Activated CD4-positive, CD25-positive, alpha-beta regulatory T cell (primary cell): Measurements from ENCODE around the gene TMEM163.

Source experiments
- DNase-seq, 4 experiments: peaks; one replicate each; lab custom pipeline; 2025; lab: John Stamatoyannopoulos, UW

TMEM163 gene

DNA sequence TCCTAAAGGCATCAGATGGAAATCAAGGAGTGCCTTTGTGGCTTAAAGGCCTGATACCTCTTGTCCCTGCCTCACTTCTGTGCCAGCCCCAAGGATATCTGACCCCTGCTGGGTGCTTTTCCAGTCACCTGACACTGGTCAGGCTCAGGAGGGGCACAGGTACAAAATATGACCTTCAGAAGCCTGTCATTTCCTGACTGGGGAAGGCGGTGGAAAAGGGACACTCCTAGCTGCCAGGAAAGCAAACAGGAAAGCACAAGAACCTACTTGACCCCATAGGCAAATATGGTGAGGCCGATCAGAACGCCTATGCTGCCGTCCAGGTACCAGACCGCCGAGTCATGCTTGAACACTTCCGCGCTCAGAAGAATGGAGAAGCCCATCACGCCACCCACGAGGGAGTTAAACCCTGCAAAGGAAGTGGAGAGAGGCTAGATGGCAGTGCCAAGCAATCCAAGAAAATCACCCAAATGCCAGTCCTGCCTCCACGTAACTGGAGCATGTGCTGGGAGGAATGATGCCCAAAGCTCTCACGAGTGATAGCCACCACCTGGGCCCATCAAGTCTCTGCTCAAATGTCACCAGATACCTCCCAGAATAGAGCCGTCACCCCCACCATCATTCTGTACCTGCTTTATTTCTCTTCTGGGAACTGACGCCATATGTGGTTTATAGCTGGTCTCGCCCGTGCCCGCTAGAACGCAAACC is 260.9 kb downstream of the TMEM163 start:
- DNase-seq = no peak

DNA sequence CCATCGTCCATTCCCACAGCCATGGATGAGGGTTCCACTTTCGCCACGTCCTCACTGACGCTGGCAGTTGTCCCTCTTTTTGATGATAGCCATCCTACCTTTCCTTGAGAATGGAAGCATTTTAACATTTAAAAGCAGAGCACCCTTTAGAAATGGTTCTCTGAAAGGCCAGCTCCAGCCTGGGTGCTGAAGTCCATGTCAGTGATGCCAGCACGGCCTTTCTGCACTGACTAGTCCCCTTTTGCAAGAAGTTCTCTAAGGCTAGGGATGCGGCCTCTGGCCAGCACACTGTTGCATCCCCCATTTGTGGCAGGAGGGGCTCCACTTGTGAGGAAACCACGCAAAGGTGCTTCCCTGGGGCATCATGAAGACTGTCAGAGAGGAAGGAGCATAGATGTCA is 261.4 kb downstream of the TMEM163 start:
- no peak for DNase-seq

DNA sequence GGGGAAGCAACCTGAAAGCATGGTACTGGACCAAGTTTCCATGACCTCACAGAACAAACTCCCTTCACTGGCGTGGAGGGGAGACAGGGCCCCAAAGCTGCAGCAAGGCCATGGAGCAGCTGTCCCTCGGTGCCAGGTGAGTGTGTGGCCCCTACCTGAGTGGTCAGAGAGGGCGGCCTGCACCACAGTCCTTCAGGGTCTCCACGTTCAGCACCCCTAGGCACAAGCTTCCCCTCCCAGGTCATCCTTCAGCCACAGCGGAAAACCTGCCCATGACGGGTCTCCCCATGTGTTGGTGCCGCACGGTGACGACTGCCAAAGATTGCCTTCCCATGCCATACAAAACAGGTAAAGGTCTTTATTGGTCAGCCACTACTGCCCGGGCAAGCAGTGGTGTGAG is 263.4 kb downstream of the TMEM163 start:
- no peak for DNase-seq

DNA sequence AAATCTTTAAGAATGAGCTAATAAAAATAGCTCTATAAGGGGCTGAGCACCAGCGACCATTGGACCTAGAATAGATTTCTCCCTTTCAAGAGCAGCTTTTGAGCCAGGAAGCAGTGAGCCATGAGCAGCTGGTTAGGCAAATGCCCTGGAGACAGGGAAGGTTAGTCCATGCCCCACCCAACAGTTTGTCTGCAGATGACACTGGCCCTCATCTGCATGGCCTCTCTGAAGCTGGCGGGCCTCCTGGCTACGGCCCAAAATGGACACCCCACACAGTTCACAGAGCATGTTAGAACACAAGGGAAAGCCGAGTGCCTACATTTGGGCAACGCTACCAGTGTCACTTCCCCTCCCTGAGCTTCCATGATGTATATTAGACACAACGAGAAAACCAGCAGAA is 263.9 kb downstream of the TMEM163 start:
- DNase-seq = no peak

DNA sequence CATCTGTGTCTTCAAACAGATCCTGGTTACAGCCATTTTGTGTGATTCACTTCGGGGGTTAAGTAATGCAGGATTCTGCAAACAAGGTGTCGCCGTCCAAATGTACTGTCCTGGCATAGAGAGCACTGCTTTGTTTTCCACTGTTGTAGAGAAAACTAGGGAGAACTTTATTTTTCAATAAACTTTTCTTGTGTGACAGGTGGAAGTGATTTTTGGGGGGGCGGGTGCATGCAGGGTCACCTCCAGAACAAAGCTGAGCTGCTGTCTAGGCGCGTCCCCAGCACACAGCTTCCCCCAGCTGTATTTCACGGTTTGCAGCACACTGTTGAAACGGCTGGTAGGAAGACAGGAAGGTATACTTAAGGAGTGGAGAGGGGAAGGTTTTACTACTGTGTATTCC is 264.4 kb downstream of the TMEM163 start:
- DNase-seq = no peak

DNA sequence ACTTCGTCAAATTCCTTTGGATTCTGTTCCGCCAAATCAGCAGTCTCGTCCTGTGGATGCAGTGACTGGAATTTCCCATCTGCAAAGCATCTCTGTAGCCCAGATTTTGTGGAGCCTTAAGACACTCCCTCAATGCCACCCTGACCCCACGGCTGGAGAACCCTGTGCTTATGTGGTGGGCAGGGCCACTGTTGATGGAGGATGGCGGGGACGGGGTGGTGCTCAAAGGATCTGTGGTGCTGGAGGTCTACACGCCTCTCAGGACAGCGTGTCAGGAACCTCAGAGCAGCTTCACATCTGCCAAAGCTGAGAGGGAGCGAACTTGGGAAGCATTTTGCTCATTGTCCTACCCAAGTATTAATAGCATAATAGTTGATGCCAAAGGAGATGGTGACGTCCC is 264.8 kb downstream of the TMEM163 start:
- DNase-seq = no peak

DNA sequence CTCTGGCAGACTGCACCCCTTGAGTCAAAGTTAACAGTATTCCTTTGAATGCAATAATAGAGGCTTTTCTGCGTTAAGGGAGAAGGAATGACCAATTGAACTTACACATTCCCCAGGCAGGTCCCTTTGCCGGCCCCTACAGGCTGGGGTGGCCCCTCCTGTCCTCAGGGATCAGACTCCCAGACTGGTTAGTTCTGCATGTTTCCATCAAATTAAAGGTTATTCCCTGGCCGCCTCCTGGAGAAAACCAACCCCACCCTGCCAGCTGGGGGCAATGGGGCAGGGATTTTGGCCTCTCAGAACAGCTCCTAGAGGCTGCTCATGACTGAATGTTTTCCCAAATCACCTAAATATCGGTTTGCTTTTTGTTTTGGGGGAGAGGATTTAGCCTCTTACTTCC is 265.3 kb downstream of the TMEM163 start:
- DNase-seq = no peak

DNA sequence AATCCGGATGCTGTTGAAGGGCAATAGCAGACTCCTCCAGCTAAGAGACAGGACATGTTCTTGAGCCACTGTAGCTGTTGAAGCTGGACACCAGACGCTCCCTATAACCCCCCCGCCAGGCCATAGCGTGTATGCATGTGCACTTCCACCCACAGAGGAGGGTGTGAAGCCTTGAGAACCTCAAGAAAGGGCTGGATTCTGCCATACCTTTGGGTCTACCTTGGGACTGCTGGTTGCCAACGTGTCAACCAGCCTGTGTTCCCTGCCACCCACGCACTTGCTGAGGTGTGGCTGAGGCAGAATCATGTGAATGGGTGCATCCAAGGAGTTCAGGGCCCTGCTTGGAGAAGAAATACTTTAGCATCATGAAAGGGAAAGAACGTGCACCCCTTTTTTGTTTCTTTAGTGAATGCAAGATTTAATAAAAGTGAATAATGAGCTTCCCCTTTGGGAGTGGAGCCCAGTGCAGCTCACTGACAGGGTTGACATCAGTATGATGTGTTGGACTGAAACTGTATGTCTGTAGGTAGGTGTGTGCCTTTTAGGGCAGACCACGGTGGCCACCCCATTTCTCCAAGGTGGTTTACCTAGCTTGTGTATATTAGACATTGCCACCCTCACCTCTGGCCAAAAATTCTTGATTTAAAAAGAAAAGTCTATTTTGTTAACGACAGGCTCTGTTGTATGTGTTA is 266.6 kb downstream of the TMEM163 start:
- DNase-seq = no peak

DNA sequence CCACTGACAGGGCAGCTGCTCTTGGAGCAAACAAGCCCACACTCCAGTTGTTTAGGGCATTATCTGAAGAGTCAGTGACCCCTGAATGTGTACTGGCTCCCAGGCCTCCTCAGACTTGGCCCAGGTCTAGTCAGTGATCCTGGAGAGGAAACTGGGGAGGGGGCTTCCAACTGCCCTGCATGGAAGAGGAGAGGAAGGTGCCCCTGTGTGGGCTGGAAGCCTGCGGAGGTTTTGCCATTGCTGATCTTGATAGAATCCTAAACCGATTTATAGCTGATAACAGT is 267.5 kb downstream of the TMEM163 start:
- DNase-seq = no peak

DNA sequence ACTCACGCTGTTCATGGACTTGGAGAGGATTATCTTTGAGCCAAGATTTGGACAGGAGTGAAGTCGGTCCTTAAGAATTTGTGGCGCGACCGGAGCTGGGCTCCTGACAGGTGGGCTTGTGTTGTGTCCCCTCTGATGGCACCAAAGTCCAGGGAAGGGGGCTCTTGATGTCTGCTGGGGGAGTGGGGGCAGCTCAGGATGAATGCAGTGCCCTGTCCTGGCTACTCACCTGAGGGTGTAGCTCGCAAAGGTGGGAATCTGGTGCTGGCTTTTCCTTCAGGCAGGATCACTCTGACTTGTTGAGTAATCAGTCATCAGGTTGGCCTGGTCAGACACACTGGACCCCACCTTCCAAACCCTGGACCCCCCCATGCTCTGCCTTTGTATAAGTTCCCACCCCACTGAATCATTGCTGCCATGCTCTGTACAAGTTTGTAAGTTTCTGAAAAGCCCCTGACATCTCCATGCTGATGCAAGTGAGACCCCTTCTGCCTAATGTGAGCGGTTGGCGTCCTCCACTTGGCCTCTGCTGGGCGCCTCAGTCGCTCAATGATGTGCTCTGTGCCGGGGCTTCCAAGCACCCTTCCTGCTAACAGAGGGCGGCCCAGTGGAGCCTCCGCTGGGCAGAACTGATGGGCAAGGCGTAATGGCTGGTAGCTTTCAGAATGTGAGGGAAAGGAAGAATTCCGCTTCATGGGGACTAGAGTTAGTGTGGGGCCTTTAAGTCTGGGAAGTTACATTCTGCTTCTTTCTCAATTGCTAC is 268.9 kb downstream of the TMEM163 start:
- no peak for DNase-seq

DNA sequence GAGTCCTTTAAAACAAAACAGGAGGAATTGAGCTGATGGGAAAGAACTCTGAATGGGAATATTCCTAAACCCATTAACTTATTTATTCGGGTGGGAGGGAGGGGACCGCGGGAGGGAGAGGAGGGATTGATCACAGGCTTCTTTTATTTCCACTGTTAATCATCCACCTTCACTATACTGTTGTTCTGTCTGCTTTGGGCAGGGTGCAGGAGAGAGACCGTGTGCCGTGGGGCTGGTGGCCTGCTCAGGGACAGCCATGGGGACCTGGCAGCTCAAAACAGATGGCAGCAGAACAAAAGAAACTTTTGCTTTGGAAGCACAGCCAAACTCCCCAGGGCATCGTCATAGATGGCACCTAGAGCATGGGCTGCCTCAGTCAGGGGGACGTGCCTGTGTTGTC is 269.6 kb downstream of the TMEM163 start:
- no peak for DNase-seq

DNA sequence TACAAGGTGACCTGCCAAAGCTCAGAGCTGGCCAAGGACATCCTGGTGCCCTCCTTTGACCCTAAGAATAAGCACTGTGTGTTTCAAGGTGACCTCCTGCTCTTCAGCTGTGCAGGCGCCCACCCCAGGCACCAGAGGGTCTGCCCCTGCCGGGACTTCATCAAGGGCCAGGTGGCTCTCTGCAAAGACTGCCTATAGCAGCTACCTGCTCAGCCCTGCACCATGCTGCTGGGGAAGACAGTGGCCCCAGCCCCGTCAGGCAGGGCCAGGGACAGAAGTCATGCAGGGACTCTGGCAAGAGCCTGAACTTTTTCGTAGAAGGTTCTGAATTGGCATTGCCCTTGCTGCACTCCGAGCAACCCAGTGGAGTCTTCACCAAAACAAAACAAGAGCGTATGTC is 270.1 kb downstream of the TMEM163 start:
- no peak for DNase-seq

DNA sequence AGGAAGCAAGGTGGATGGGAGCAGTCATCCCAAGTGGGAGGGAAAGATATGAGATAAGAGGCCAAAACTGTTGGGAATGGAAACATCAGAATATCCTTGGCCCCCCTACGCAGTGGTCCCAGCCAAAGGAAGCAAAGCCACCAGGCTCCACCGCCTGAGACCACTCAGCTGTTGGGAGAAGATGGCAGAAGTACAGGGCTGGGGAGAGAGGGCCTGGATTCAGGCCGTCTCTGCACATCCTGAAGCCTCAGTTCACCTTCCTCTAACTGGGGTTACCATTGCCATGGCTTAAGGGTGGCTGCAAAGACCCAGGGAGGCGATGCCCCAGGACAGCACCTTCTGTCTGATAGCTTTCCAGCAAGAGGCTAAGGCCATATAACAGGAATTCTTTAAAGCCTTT is 271.1 kb downstream of the TMEM163 start:
- DNase-seq = no peak

DNA sequence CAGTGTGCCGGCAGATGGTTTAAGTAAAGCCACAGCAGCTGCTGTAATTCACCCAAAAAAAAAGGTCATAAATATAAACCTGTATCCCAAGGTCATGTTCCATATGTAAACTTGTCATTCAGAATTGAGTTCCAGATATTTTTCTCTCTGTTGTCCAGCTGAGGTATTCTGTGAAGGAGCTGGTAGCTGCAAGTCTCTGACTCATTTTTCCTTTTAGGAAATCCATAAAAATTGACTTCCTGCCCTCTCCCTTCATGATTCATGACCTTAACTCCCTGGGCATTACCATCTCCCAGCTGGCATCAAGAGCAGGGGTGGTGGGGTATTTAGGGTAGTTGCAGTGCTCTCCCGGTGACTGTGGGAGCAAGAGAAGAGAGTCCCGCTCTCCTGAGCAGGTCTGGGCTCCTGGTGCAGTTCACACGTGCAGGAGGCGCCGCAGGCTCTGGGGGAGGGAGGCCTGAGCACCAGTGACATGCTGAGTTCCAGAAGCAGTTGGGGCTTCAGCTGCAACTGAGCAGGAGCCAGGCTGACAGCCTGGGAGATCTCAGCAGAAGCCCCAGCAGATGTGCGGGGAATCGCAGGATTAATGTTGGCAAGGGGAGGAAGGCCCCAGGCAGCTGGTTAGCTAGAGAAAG is 272.3 kb downstream of the TMEM163 start:
- DNase-seq = no peak

DNA sequence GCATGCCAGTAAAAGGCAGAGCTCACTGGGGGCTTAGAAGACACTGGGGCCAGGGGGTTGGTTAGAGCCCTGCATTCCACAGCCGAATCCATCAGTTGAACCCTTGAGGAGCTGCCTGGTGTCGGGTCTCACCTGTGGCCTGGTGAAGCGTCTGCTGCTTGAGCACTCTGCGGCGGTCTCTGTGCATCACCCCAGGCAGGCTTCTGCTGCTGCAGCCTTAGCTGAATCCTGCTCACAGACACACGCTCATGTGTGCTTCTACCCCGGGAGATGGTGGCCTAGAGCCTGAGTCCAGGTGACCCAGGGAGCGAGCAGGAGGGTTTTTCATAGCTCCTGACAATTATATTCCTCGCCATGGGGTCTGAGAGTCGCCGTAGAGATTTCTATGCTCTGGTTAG is 272.8 kb downstream of the TMEM163 start:
- DNase-seq = no peak

DNA sequence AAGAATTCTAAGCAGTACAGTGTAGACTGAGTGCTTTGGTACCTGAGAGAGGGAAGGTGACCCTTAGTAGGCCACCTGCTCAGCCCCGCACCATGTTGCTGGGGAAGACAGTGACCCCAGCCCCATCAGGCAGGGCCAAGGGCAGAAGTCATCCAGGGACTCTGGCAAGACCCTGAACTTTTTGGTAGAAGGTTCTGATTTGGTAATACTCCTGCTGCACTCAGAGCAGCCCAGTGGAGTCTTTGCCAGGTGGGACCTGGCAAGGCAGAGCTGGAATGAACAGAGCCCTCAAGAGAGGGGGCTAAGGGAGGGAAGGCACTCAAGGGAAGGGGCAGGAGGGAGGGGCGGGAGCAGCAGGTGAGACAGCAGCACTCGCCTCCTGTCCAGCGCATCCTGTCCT is 273.7 kb downstream of the TMEM163 start:
- no peak for DNase-seq

DNA sequence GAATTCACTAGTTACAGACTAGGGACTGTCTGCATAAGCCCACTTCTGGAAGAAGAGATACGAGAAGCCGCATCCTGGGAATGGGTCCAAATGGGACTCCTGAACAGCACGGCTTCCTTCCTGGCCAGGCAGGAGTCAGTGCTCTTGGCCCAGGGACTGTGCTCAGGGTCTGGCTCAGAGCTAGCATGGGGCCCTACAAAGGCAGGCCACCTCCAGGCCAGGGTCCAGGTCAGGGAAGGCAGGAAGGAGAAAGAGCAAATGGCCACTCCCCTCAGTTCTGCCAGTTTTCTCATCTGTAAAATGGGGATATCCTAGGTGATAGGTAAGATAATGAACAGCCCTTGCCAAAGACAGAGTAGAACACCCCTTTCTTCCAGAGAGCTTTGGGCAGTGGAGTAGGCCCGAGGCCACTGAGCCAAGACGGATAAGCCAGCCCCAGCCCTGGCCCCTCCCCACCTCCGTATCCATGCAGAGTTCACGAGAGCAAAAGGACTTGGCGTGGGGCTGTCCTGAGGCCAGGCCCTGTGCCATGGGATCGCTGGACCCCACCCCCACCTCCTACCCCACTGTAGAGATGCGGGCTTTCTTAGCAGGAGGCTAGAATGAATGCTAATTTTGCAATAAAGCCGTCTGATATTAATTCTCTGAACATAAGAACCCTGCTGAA is 274.9 kb downstream of the TMEM163 start:
- no peak for DNase-seq

DNA sequence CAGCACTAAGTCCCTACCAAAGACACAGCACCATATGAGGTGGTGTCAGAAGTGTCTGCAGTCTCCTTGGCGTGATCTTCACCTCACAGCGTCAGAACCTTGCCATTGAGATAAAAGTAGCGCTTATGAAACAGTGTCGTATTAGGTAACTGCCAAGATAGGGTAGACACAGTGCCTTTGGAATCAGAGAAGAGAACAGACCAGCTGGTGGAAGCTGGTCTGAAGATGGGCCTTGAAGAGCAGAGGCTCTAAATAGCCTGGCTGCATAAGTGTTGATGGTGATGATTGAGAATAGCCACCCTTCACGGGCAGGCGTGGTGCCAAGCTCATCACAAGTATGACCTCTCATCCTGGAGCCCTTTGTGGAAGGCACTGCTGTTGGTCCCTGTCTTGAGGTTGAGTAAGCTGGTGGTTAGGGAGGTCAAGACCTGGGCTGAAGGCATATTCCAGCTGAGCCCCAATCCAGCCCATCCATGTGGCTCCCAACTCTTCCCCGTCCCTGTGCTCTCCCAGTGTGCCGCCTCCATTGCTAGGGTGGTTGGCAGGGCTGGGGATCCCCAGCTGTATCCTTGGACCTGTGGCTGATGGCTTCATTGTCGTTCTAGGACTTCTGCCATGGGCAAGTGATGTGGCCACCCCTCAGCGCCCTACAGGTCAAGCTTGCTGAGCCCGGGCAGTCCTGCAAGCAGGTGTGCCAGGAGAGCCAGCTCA is 277.5 kb downstream of the TMEM163 start:
- DNase-seq = no peak

DNA sequence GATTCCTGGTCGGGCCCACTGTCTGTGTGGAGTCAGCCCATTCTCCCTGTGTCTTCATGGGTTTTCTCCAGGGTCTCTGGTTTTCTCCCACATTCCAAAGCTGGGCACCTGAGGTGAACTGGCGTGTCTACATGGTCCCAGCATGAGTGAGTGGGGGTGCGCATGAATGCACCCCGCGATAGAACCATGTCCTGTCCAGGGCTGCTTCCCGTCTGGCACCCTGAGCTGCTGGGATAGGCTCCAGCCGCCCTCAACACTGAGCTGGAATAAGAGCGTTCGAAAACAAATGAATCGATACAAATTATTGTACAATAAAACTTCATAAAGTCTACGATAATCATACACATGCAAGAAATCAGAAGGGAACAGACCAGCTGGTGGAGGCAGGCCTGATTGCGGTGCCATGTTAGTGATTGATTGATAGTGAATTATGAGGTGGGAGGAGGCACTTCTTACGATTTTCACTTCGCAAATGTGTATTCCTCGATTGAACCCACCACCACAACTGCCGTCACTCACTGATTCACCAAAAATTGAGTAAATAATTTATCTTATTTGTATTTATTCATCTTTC is 278.4 kb downstream of the TMEM163 start:
- no peak for DNase-seq

DNA sequence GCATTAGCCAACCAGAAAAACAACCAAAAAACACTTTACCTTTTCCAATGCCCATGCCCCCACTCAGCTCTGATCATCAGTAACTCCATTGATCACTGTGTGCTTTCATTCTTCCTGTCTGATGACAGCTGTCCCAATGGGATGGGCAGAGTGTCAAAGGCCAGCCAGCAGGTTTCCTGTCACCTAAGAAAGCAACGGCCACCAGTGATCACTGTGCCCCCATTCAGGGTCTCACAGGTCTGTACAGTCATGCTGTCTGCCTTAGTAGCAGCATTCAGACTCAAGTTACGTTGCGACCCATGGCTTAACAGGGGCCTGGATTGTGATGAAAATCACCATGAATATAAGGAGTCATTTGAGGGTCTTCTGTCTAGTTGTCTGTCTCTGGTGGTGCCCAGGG is 280.4 kb downstream of the TMEM163 start:
- no peak for DNase-seq

DNA sequence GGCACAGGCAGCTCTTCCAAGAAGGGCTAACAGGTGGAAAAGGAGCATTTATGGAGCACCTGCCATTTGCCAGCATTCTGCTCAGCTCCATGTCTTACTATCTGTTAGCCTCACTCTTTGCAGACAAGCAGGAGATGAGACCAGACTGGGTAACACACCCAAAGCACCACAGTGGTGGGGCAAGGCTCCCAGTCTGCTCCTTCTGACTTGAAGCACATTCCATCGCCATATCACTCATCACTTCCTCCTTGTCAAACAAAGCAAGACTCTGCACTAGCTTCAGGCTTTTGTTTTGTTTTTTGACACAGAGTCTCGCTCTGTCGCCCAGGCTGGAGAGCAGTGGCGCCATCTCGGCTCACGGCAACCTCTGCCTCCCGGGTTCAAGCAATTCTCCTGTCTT is 282.1 kb downstream of the TMEM163 start:
- no peak for DNase-seq
